Calu3 (cell line): ENCODE measurements around the gene PEAK1. TPM values are rescaled to one million over a fixed set of nuclear protein-coding genes. Genes with fewer than 3 reads are reported as not detected.

Experiments
- BruUV-seq: library from RNA; stranded (reverse); fragments of 400-500 nt; replicated peaks from 2 replicates; lab custom pipeline; 2021; lab: Mats Ljungman, UMichigan
- CTCF ChIA-PET: fragments of 300-600 bp; sonication (Branson Sonifier 250); formaldehyde crosslinking; loops from one replicate; lab custom pipeline; 2022; ENCODE audit warnings: antibody characterized with exemption; lab: Charles Lee
- DNase-seq: peaks from one replicate; pipeline ENCODE4 v3.0.0; 2022
- H3K27ac Mint-ChIP-seq: one replicate; pipeline ENCODE4 v1.8.0; 2022; ENCODE audit warnings: mixed read lengths; ENCODE audit not compliant: unreplicated experiment
- H3K27me3 Mint-ChIP-seq: one replicate; pipeline ENCODE4 v1.8.0; 2022; ENCODE audit warnings: mixed read lengths; ENCODE audit not compliant: unreplicated experiment
- H3K36me3 Mint-ChIP-seq: one replicate; pipeline ENCODE4 v1.8.0; 2022; ENCODE audit warnings: mild to moderate bottlenecking, moderate library complexity, mixed read lengths; ENCODE audit not compliant: insufficient read depth, unreplicated experiment
- H3K4me1 Mint-ChIP-seq: one replicate; pipeline ENCODE4 v1.8.0; 2022; ENCODE audit warnings: mild to moderate bottlenecking, low read depth, mixed read lengths; ENCODE audit not compliant: unreplicated experiment
- H3K4me3 Mint-ChIP-seq: one replicate; pipeline ENCODE4 v1.8.0; 2022; ENCODE audit warnings: mild to moderate bottlenecking, low read depth, moderate library complexity, mixed read lengths; ENCODE audit not compliant: unreplicated experiment
- H3K9me3 Mint-ChIP-seq: one replicate; pipeline ENCODE4 v1.8.0; 2022; ENCODE audit warnings: low read depth, mixed read lengths; ENCODE audit not compliant: unreplicated experiment
- intact Hi-C: fragments of 100-400 bp; cut with micrococcal nuclease; formaldehyde crosslinking; loops from one replicate; pipeline ENCODE4 v1.10.0; 2022; ENCODE audit not compliant: unreplicated experiment
- total RNA-seq: library from RNA; stranded (reverse); gene quantifications from 2 replicates; pipeline ENCODE4 v1.2.3, GENCODE V29; 2022
- TF ChIP-seq, protein P1 (sequence below): fragments of 200-600 bp; IDR thresholded peaks from one replicate; pipeline ENCODE4 v1.8.0; 2022; ENCODE audit warnings: antibody characterized with exemption; ENCODE audit not compliant: unreplicated experiment

The PEAK1 gene
- total RNA-seq, 1 experiment from 2014 or later: 54.3 TPM

GRCh38 chr15:77196381-77196780 is 223.5 kb downstream of the PEAK1 start:
- BruUV-seq: no TSS peak
- CTCF ChIA-PET: interaction anchor here (0.9 kb wide), 1 partner anchor 9 kb away, joined by 3 read pairs; no protein-coding TSS in a partner anchor
- H3K27me3 Mint-ChIP-seq: no peaks in the 10 kb centered on the region
- TF ChIP-seq, protein P1, sequence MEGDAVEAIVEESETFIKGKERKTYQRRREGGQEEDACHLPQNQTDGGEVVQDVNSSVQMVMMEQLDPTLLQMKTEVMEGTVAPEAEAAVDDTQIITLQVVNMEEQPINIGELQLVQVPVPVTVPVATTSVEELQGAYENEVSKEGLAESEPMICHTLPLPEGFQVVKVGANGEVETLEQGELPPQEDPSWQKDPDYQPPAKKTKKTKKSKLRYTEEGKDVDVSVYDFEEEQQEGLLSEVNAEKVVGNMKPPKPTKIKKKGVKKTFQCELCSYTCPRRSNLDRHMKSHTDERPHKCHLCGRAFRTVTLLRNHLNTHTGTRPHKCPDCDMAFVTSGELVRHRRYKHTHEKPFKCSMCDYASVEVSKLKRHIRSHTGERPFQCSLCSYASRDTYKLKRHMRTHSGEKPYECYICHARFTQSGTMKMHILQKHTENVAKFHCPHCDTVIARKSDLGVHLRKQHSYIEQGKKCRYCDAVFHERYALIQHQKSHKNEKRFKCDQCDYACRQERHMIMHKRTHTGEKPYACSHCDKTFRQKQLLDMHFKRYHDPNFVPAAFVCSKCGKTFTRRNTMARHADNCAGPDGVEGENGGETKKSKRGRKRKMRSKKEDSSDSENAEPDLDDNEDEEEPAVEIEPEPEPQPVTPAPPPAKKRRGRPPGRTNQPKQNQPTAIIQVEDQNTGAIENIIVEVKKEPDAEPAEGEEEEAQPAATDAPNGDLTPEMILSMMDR: no peak
- no peak overlapping the region for H3K27ac Mint-ChIP-seq
- no peaks in the 10 kb centered on the region for H3K36me3 Mint-ChIP-seq
- intact Hi-C loops: no loop called here
- no peak overlapping the region for H3K4me3 Mint-ChIP-seq
- no peak for DNase-seq
- no peaks in the 10 kb centered on the region for H3K4me1 Mint-ChIP-seq
- H3K9me3 Mint-ChIP-seq: peaks cover 8% of the 10 kb centered on the region

GRCh38 chr15:77195586-77195985 is 224.3 kb downstream of the PEAK1 start:
- no TSS peak for BruUV-seq
- DNase-seq: no peak
- CTCF ChIA-PET: no interaction called here
- Mint-ChIP-seq H3K27me3 (no peaks in the 10 kb centered on the region), H3K9me3 (peaks cover 8% of the 10 kb centered on the region), H3K36me3 (no peaks in the 10 kb centered on the region), H3K27ac (no peak overlapping the region), H3K4me1 (no peaks in the 10 kb centered on the region), H3K4me3 (no peak overlapping the region)
- TF ChIP-seq, protein P1: no peak
- intact Hi-C loops: no loop called here

- no peaks in the 10 kb centered on the region for H3K36me3 Mint-ChIP-seq
- BruUV-seq: no TSS peak
- no peak overlapping the region for H3K27ac Mint-ChIP-seq
- TF ChIP-seq, protein P1: no peak
- intact Hi-C loops: no loop called here
- no peaks in the 10 kb centered on the region for H3K9me3 Mint-ChIP-seq
- peaks cover 14% of the 10 kb centered on the region for H3K4me1 Mint-ChIP-seq
- DNase-seq: no peak
- H3K27me3 Mint-ChIP-seq: no peaks in the 10 kb centered on the region
- CTCF ChIA-PET: no interaction called here
- no peak overlapping the region for H3K4me3 Mint-ChIP-seq
Measured at GRCh38 chr15:77192451-77192850, 227.5 kb downstream of the PEAK1 start.

DNA sequence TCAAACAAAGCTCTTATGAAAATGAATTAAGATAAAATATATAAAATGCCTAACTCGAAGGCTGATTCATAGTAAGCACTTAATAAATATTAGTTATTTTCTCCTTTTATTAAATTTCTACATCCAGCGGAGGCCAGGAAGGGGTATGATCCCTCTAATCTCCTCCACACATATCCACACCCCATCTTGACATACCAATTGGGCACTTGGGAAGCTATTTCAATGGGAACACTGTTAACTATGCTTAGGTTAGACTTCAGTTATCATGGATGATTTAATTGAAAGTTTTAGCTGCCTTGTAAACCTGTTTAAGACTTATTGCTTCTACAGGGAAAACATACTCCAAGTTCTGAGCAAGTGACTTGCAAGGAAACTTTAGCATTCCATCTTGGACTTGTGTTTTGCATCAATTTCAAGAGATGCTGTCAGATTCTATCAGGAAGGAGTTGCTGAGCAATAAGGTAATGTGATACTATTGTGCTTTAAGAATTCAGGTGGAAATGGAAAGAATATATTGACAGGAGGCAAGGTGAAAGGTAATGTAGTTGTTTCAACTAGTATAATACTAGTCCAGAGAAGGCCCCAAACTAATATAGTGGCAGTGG is 228.6 kb downstream of the PEAK1 start:
- CTCF ChIA-PET: interaction anchor here (1.0 kb wide), 1 partner anchor 30 kb away, joined by 5 read pairs; no protein-coding TSS in a partner anchor
- TF ChIP-seq, protein P1: no peak
- no TSS peak for BruUV-seq
- Mint-ChIP-seq H3K4me1 (peaks cover 24% of the 10 kb centered on the region), H3K27me3 (no peaks in the 10 kb centered on the region), H3K36me3 (no peaks in the 10 kb centered on the region), H3K9me3 (no peaks in the 10 kb centered on the region), H3K4me3 (no peak overlapping the region), H3K27ac (no peak overlapping the region)
- intact Hi-C loops: no loop called here
- no peak for DNase-seq
